Stomach smooth muscle (tissue), 2 donors: ENCODE measurements around the gene SMOC2.

Source experiments
- H3K27ac ChIP-seq: one replicate; pipeline ENCODE4 v1.7.0; 2013; ENCODE audit warnings: mild to moderate bottlenecking, low read length, inconsistent platforms
- H3K27me3 ChIP-seq, 2 donors: one replicate each; pipeline ENCODE4 v1.7.0; 2013; ENCODE audit warnings: low read length in 2 of 2; ENCODE audit not compliant: insufficient read depth in 2 of 2, control insufficient read depth in 1 of 2
- H3K36me3 ChIP-seq, 2 donors: one replicate each; pipeline ENCODE4 v1.7.0; 2013; ENCODE audit warnings: low read length in 2 of 2; ENCODE audit not compliant: control insufficient read depth in 2 of 2, insufficient read depth in 2 of 2
- H3K4me1 ChIP-seq: one replicate; pipeline ENCODE4 v1.7.0; 2013; ENCODE audit warnings: low read length; ENCODE audit not compliant: control insufficient read depth, insufficient read depth
- H3K4me3 ChIP-seq, 2 donors: one replicate each; pipeline ENCODE4 v1.7.0; 2013; ENCODE audit warnings: low read length in 2 of 2
- H3K9ac ChIP-seq, 2 donors: one replicate each; pipeline ENCODE4 v1.7.0; 2013; ENCODE audit warnings: low read length in 2 of 2, mild to moderate bottlenecking in 1 of 2
- H3K9me3 ChIP-seq, 2 donors: one replicate each; pipeline ENCODE4 v1.7.0; 2013; ENCODE audit warnings: low read length in 2 of 2; ENCODE audit not compliant: control insufficient read depth in 2 of 2
- donor health status: healthy.
- donor health status: Pancreatic carcinoma.

SMOC2 gene

GRCh38 chr6:168500519-168500918, 59.5 kb downstream of the SMOC2 start:
- Histone ChIP-seq H3K4me3 (no peak overlapping the region), H3K27me3 (no peaks in the 10 kb centered on the region), H3K27ac (no peak overlapping the region), H3K9ac (no peak overlapping the region), H3K4me1 (peaks cover 32% of the 10 kb centered on the region), H3K36me3 (no peaks in the 10 kb centered on the region), H3K9me3 (no peaks in the 10 kb centered on the region)

GRCh38 chr6:168501561-168501960, 60.6 kb downstream of the SMOC2 start:
- H3K9ac ChIP-seq, result no peak overlapping the region
- peaks cover 23% of the 10 kb centered on the region for H3K4me1 ChIP-seq
- H3K9me3 ChIP-seq, result no peaks in the 10 kb centered on the region
- no peak overlapping the region for H3K4me3 ChIP-seq
- no peaks in the 10 kb centered on the region for H3K36me3 ChIP-seq
- no peaks in the 10 kb centered on the region for H3K27me3 ChIP-seq
- no peak overlapping the region for H3K27ac ChIP-seq

- H3K4me1 ChIP-seq, result peaks cover 5% of the 10 kb centered on the region
- peaks cover 0 to 9% of the 10 kb centered on the region in 2 donors for H3K36me3 ChIP-seq
- no peak overlapping the region for H3K4me3 ChIP-seq
- H3K9me3 ChIP-seq, result no peaks in the 10 kb centered on the region
- H3K27me3 ChIP-seq, result no peaks in the 10 kb centered on the region
- H3K9ac ChIP-seq, result no peak overlapping the region
- no peak overlapping the region for H3K27ac ChIP-seq
Observed at GRCh38 chr6:168504366-168504765, 63.4 kb downstream of the SMOC2 start.

GRCh38 chr6:168506460-168506859, 65.5 kb downstream of the SMOC2 start:
- no peaks in the 10 kb centered on the region for H3K27me3 ChIP-seq
- peaks cover 11 to 17% of the 10 kb centered on the region in 2 donors for H3K36me3 ChIP-seq
- H3K9me3 ChIP-seq, result no peaks in the 10 kb centered on the region
- no peak overlapping the region for H3K27ac ChIP-seq
- H3K4me1 ChIP-seq, result peaks cover 2% of the 10 kb centered on the region
- H3K9ac ChIP-seq, result no peak overlapping the region
- H3K4me3 ChIP-seq, result no peak overlapping the region

- peaks cover 16 to 21% of the 10 kb centered on the region in 2 donors for H3K36me3 ChIP-seq
- H3K9ac ChIP-seq, result no peak overlapping the region
- no peak overlapping the region for H3K4me3 ChIP-seq
- no peaks in the 10 kb centered on the region for H3K27me3 ChIP-seq
- H3K27ac ChIP-seq, result no peak overlapping the region
- peaks cover 6% of the 10 kb centered on the region for H3K4me1 ChIP-seq
- no peaks in the 10 kb centered on the region for H3K9me3 ChIP-seq
Observed at GRCh38 chr6:168507297-168507696, 66.3 kb downstream of the SMOC2 start.

- Histone ChIP-seq H3K27ac (no peak overlapping the region), H3K36me3 (peaks cover 16 to 23% of the 10 kb centered on the region in 2 donors), H3K4me3 (no peak overlapping the region), H3K9me3 (no peaks in the 10 kb centered on the region), H3K9ac (no peak overlapping the region), H3K4me1 (peaks cover 6% of the 10 kb centered on the region), H3K27me3 (no peaks in the 10 kb centered on the region)
Observed at GRCh38 chr6:168507730-168508129, 66.7 kb downstream of the SMOC2 start.

GRCh38 chr6:168508903-168509302, 67.9 kb downstream of the SMOC2 start:
- H3K36me3 ChIP-seq, result peaks cover 16 to 23% of the 10 kb centered on the region in 2 donors
- no peak overlapping the region for H3K9ac ChIP-seq
- no peaks in the 10 kb centered on the region for H3K9me3 ChIP-seq
- no peak overlapping the region for H3K4me3 ChIP-seq
- H3K4me1 ChIP-seq, result peaks cover 6% of the 10 kb centered on the region
- no peaks in the 10 kb centered on the region for H3K27me3 ChIP-seq
- H3K27ac ChIP-seq, result no peak overlapping the region

- H3K4me3 ChIP-seq, result no peak overlapping the region
- H3K27me3 ChIP-seq, result no peaks in the 10 kb centered on the region
- H3K9ac ChIP-seq, result no peak overlapping the region
- peak overlapping the region; percentile 11 for H3K27ac ChIP-seq
- peaks cover 10% of the 10 kb centered on the region for H3K4me1 ChIP-seq
- H3K9me3 ChIP-seq, result no peaks in the 10 kb centered on the region
- H3K36me3 ChIP-seq, result peaks cover 23 to 34% of the 10 kb centered on the region in 2 donors
Observed at GRCh38 chr6:168513766-168514165, 72.8 kb downstream of the SMOC2 start.

- no peak overlapping the region for H3K4me3 ChIP-seq
- peaks cover 28 to 34% of the 10 kb centered on the region in 2 donors for H3K36me3 ChIP-seq
- no peaks in the 10 kb centered on the region for H3K27me3 ChIP-seq
- no peak overlapping the region for H3K9ac ChIP-seq
- peak overlapping the region; percentile 11 for H3K27ac ChIP-seq
- H3K9me3 ChIP-seq, result no peaks in the 10 kb centered on the region
- H3K4me1 ChIP-seq, result peaks cover 10% of the 10 kb centered on the region
Observed at GRCh38 chr6:168514216-168514615, 73.2 kb downstream of the SMOC2 start.

GRCh38 chr6:168515376-168515775, 74.4 kb downstream of the SMOC2 start:
- no peak overlapping the region for H3K9ac ChIP-seq
- H3K4me3 ChIP-seq, result no peak overlapping the region
- no peaks in the 10 kb centered on the region for H3K27me3 ChIP-seq
- peaks cover 8% of the 10 kb centered on the region for H3K4me1 ChIP-seq
- H3K27ac ChIP-seq, result no peak overlapping the region
- H3K36me3 ChIP-seq, result peaks cover 30 to 36% of the 10 kb centered on the region in 2 donors
- no peaks in the 10 kb centered on the region for H3K9me3 ChIP-seq

- no peaks in the 10 kb centered on the region for H3K9me3 ChIP-seq
Observed at GRCh38 chr6:168516944-168517741, 76.2 kb downstream of the SMOC2 start.

More at GRCh38 chr6:168516944-168517741, 76.2 kb downstream of the SMOC2 start:
- peaks cover 4% of the 10 kb centered on the region for H3K4me1 ChIP-seq
- H3K27ac ChIP-seq, result no peak overlapping the region
- H3K27me3 ChIP-seq, result no peaks in the 10 kb centered on the region
- no peak overlapping the region for H3K9ac ChIP-seq
- peaks cover 19 to 25% of the 10 kb centered on the region in 2 donors for H3K36me3 ChIP-seq
- no peak overlapping the region for H3K4me3 ChIP-seq
